H9 (cell line): ENCODE results near the gene DMTF1. TPM values are rescaled to one million over a fixed set of nuclear protein-coding genes. Genes with fewer than 3 reads are reported as not detected.

Experiments
- DNase-seq: peaks from one replicate; pipeline ENCODE4 v3.0.0-alpha.2; 2017
- H2AFZ ChIP-seq: one replicate; pipeline ENCODE4 v1.6.1; 2013; ENCODE audit warnings: mild to moderate bottlenecking, low read length, control low read depth, moderate library complexity
- H2AK5ac ChIP-seq: 2 replicates; pipeline ENCODE4 v1.6.1; 2013; ENCODE audit warnings: low read length, control low read depth, mixed read lengths; ENCODE audit not compliant: insufficient read length
- H2BK120ac ChIP-seq: one replicate; pipeline ENCODE4 v1.6.1; 2013; ENCODE audit warnings: low read depth, mild to moderate bottlenecking, low read length, control low read depth, inconsistent platforms; ENCODE audit not compliant: poor library complexity, severe bottlenecking
- H2BK12ac ChIP-seq: 2 replicates; pipeline ENCODE4 v1.6.1; 2013; ENCODE audit warnings: low read length, control low read depth, mixed read lengths, low read depth; ENCODE audit not compliant: insufficient read length
- H2BK15ac ChIP-seq: 2 replicates; pipeline ENCODE4 v1.6.1; 2013; ENCODE audit warnings: low read depth, low read length, control low read depth
- H2BK20ac ChIP-seq: one replicate; pipeline ENCODE4 v1.6.1; 2013; ENCODE audit warnings: low read depth, mild to moderate bottlenecking, low read length, control low read depth, inconsistent platforms; ENCODE audit not compliant: poor library complexity, severe bottlenecking
- H2BK5ac ChIP-seq: 2 replicates; pipeline ENCODE4 v1.6.1; 2013; ENCODE audit warnings: low read length, control low read depth, mixed read lengths; ENCODE audit not compliant: insufficient read length
- H3K14ac ChIP-seq: 2 replicates; pipeline ENCODE4 v1.6.1; 2013; ENCODE audit warnings: low read length, control low read depth; ENCODE audit not compliant: insufficient read depth
- H3K18ac ChIP-seq: 2 replicates; pipeline ENCODE4 v1.6.1; 2013; ENCODE audit warnings: low read depth, mild to moderate bottlenecking, mixed read lengths, low read length, control low read depth; ENCODE audit not compliant: insufficient read length
- H3K23ac ChIP-seq: 2 replicates; pipeline ENCODE4 v1.6.1; 2013; ENCODE audit warnings: low read length, control low read depth, mixed read lengths, low read depth; ENCODE audit not compliant: insufficient read length
- H3K23me2 ChIP-seq: 2 replicates; pipeline ENCODE4 v1.6.1; 2013; ENCODE audit warnings: low read depth, mild to moderate bottlenecking, mixed read lengths, low read length, control low read depth; ENCODE audit not compliant: insufficient read length, poor library complexity, severe bottlenecking
- H3K27ac ChIP-seq: 2 replicates; pipeline ENCODE4 v1.5.1; 2013; ENCODE audit warnings: low read length, control low read depth, mixed read lengths, low read depth; ENCODE audit not compliant: insufficient read length
- H3K27me3 ChIP-seq: 2 replicates; pipeline ENCODE4 v1.6.1; 2013; ENCODE audit warnings: low read length, control low read depth, inconsistent platforms; ENCODE audit not compliant: insufficient read depth
- H3K4ac ChIP-seq: 2 replicates; pipeline ENCODE4 v1.6.1; 2013; ENCODE audit warnings: low read depth, mild to moderate bottlenecking, control low read depth, inconsistent platforms, low read length, moderate library complexity
- H3K4me1 ChIP-seq: 2 replicates; pipeline ENCODE4 v1.6.1; 2013; ENCODE audit warnings: low read length, control low read depth, inconsistent platforms; ENCODE audit not compliant: insufficient read depth
- H3K4me2 ChIP-seq: 2 replicates; pipeline ENCODE4 v1.6.1; 2013; ENCODE audit warnings: low read length, control low read depth, mixed read lengths; ENCODE audit not compliant: insufficient read length, insufficient read depth
- H3K56ac ChIP-seq: 2 replicates; pipeline ENCODE4 v1.6.1; 2013; ENCODE audit warnings: low read depth, mild to moderate bottlenecking, mixed read lengths, low read length, control low read depth; ENCODE audit not compliant: insufficient read length
- H3K79me1 ChIP-seq: 2 replicates; pipeline ENCODE4 v1.6.1; 2013; ENCODE audit warnings: low read depth, mild to moderate bottlenecking, moderate library complexity, low read length, control low read depth, inconsistent platforms; ENCODE audit not compliant: insufficient read depth, poor library complexity, severe bottlenecking
- H3K79me2 ChIP-seq: 2 replicates; pipeline ENCODE4 v1.6.1; 2013; ENCODE audit warnings: low read length, control low read depth, inconsistent platforms; ENCODE audit not compliant: insufficient read depth
- H3K9ac ChIP-seq: 2 replicates; pipeline ENCODE4 v1.6.1; 2013; ENCODE audit warnings: low read length, control low read depth, mixed read lengths; ENCODE audit not compliant: insufficient read length; ENCODE audit errors: extremely low read depth
- H3K9me3 ChIP-seq: one replicate; pipeline ENCODE4 v1.6.1; 2013; ENCODE audit warnings: low read depth, low read length, inconsistent platforms; ENCODE audit not compliant: control insufficient read depth
- H3T11ph ChIP-seq: one replicate; pipeline ENCODE4 v1.6.1; 2013; ENCODE audit warnings: mild to moderate bottlenecking, low read length, control low read depth, inconsistent platforms
- H4K20me1 ChIP-seq: one replicate; pipeline ENCODE4 v1.6.1; 2013; ENCODE audit not compliant: control insufficient read depth, insufficient read length, insufficient read depth
- H4K5ac ChIP-seq: 2 replicates; pipeline ENCODE4 v1.6.1; 2013; ENCODE audit warnings: low read depth, mild to moderate bottlenecking, mixed read lengths, low read length, control low read depth; ENCODE audit not compliant: insufficient read length
- H4K8ac ChIP-seq: replicated peaks from 2 replicates; pipeline ENCODE4 v1.6.1; 2013; ENCODE audit warnings: low read length, control low read depth, mixed read lengths, low read depth; ENCODE audit not compliant: insufficient read length
- H4K91ac ChIP-seq: 2 replicates; pipeline ENCODE4 v1.6.1; 2013; ENCODE audit warnings: low read depth, mild to moderate bottlenecking, moderate library complexity, mixed read lengths, low read length, control low read depth; ENCODE audit not compliant: insufficient read length
- H3K27ac Mint-ChIP-seq, 3 experiments: 2 replicates in 2 of 3; 3 replicates in 1 of 3; pipeline ENCODE4 v1.8.0; 2020 to 2021; ENCODE audit warnings: mixed read lengths in 3 of 3, mild to moderate bottlenecking in 1 of 3, moderate library complexity in 1 of 3
- H3K27me3 Mint-ChIP-seq: 2 replicates; pipeline ENCODE4 v1.8.0; 2021; ENCODE audit warnings: low read depth, mild to moderate bottlenecking, moderate library complexity, mixed read lengths
- H3K36me3 Mint-ChIP-seq, 3 experiments: 2 replicates in 2 of 3; 3 replicates in 1 of 3; pipeline ENCODE4 v1.8.0; 2020 to 2021; ENCODE audit warnings: low read depth in 3 of 3, mixed read lengths in 3 of 3; ENCODE audit not compliant: insufficient read depth in 1 of 3
- H3K4me1 Mint-ChIP-seq, 2 experiments: 2 replicates each; pipeline ENCODE4 v1.8.0; 2020; ENCODE audit warnings: mixed read lengths in 2 of 2
- H3K4me3 Mint-ChIP-seq, 2 experiments: 2 replicates in 1 of 2; 3 replicates in 1 of 2; pipeline ENCODE4 v1.8.0; 2020 to 2021; ENCODE audit warnings: mild to moderate bottlenecking in 2 of 2, mixed read lengths in 2 of 2, moderate library complexity in 1 of 2
- H3K9me3 Mint-ChIP-seq, 2 experiments: 2 replicates in 1 of 2; 3 replicates in 1 of 2; pipeline ENCODE4 v1.8.0; 2020; ENCODE audit warnings: mild to moderate bottlenecking in 2 of 2, mixed read lengths in 2 of 2, moderate library complexity in 1 of 2
- CTCF ChIP-seq: fragments of 200-600 bp; sonication (generic); conservative IDR thresholded peaks from 3 replicates; pipeline ENCODE4 v1.8.0; 2021; ENCODE audit warnings: antibody characterized with exemption, mild to moderate bottlenecking
- WGBS: extraction: QIAGEN DNeasy Blood & Tissue Kit; methylation state at CpG from one replicate; pipeline ENCODE4 v1.1.7; 2013; ENCODE audit warnings: missing lambda C conversion rate, low lambda C conversion rate, mixed read lengths; ENCODE audit not compliant: insufficient read length; ENCODE audit errors: extremely low coverage; 5-methylcytosine and 5-hydroxymethylcytosine counted together
- total RNA-seq: library from RNA; stranded (reverse); gene quantifications from 2 replicates; pipeline ENCODE4 v1.2.1, GENCODE V29; 2021

DMTF1 gene
- total RNA-seq, 1 experiment from 2014 or later: 111 TPM

- Histone ChIP-seq H3K23ac (no peak overlapping the region), H3K4me1 (no peaks in the 10 kb centered on the region), H3K18ac (no peak overlapping the region), H2BK120ac (no peak overlapping the region), H4K20me1 (no peaks in the 10 kb centered on the region), H3K27me3 (no peaks in the 10 kb centered on the region), H3K79me2 (no peaks in the 10 kb centered on the region), H3K14ac (no peak overlapping the region), H4K5ac (no peak overlapping the region), H3K9me3 (no peaks in the 10 kb centered on the region), H2AK5ac (no peak overlapping the region), H2BK20ac (no peak overlapping the region), H2BK5ac (no peak overlapping the region), H4K91ac (no peak overlapping the region), H3K79me1 (no peaks in the 10 kb centered on the region), H3K56ac (no peak overlapping the region), H3K23me2 (peaks cover under 1% of the 10 kb centered on the region), H2BK15ac (no peak overlapping the region), H3K4me2 (no peak overlapping the region), H3T11ph (no peak overlapping the region), H3K27ac (no peak overlapping the region), H4K8ac (no peak overlapping the region), H2AFZ (no peak overlapping the region), H2BK12ac (no peak overlapping the region), H3K9ac (no peak overlapping the region), H3K4ac (no peak overlapping the region)
- Mint-ChIP-seq H3K27me3 (no peaks in the 10 kb centered on the region), H3K27ac (no peak overlapping the region; a peak in 1 of 7 replicates), H3K4me1 (peaks cover 6 to 7% of the 10 kb centered on the region in 2 experiments; a peak in 3 of 4 replicates), H3K36me3 (no peaks in the 10 kb centered on the region), H3K4me3 (no peak overlapping the region), H3K9me3 (no peaks in the 10 kb centered on the region)
- no peak for TF ChIP-seq CTCF
- peak; percentile 41 for DNase-seq
- no CpG with 5 or more reads among the region's 25 CpGs for WGBS
Observed at GRCh38 chr7:87146740-87147386, 5.4 kb upstream of the DMTF1 start.
